Astrocyte of the spinal cord (primary cell): Measurements from ENCODE around the gene RAB28.

Experiments used
- DNase-seq: peaks from one replicate; pipeline ENCODE4 v3.0.0; 2011; ENCODE audit warnings: low read depth, low spot score
- H3K4me3 ChIP-seq: 2 replicates; pipeline ENCODE4 v1.5.1; 2011; ENCODE audit warnings: low read depth, mild to moderate bottlenecking, low read length, moderate library complexity
- CTCF ChIP-seq: IDR thresholded peaks from 2 replicates; pipeline ENCODE4 v1.5.1; 2012; ENCODE audit warnings: low read depth, mild to moderate bottlenecking, low read length, inconsistent platforms
- in situ Hi-C: cut with HindIII; loops from 2 replicates; pipeline ENCODE4 v1.10.0; 2017; ENCODE audit warnings: low sequenced_read_pairs

Gene RAB28

GRCh38 chr4:13476915-13477314 lies 7.2 kb downstream of the RAB28 start:
- H3K4me3 ChIP-seq = no peak overlapping the region
- in situ Hi-C loops = no loop called here
- peak; percentile 67 for DNase-seq
- TF ChIP-seq CTCF = no peak

GRCh38 chr4:13476152-13476551 lies 8.0 kb downstream of the RAB28 start:
- no peak overlapping the region for H3K4me3 ChIP-seq
- in situ Hi-C loops = no loop called here

GRCh38 chr4:13471400-13471799 lies 12.7 kb downstream of the RAB28 start:
- H3K4me3 ChIP-seq = no peak overlapping the region
- TF ChIP-seq CTCF = no peak
- in situ Hi-C loops = no loop called here
- DNase-seq = no peak

More at GRCh38 chr4:13476152-13476551, 8.0 kb downstream of the RAB28 start:
- DNase-seq = no peak
- no peak for TF ChIP-seq CTCF

GRCh38 chr4:13470379-13470778 lies 13.8 kb downstream of the RAB28 start:
- in situ Hi-C loops = no loop called here
- no peak for TF ChIP-seq CTCF
- no peak overlapping the region for H3K4me3 ChIP-seq
- no peak for DNase-seq

- DNase-seq = no peak
- in situ Hi-C loops = no loop called here
- no peak overlapping the region for H3K4me3 ChIP-seq
- TF ChIP-seq CTCF = no peak
These were observed 19.2 kb downstream of the RAB28 start for GRCh38 chr4:13464973-13465372.

- no peak for TF ChIP-seq CTCF
- no peak for DNase-seq
- in situ Hi-C loops = no loop called here
- H3K4me3 ChIP-seq = no peak overlapping the region
These were observed 19.6 kb downstream of the RAB28 start for GRCh38 chr4:13464543-13464942.
